GM23248 (cell line): ENCODE data around the gene SLC25A29.

ENCODE experiments used
- EZH2 ChIP-seq: fragments of 200-600 bp; sonication (generic); IDR thresholded peaks from 2 replicates; pipeline ENCODE4 v1.6.1; 2018; ENCODE audit warnings: antibody characterized with exemption, mild to moderate bottlenecking; ENCODE audit not compliant: insufficient read depth, poor library complexity, severe bottlenecking
- EZH2phosphoT487 ChIP-seq: fragments of 200-600 bp; sonication (generic); IDR thresholded peaks from 2 replicates; pipeline ENCODE4 v1.6.1; 2018; ENCODE audit warnings: antibody characterized with exemption, moderate library complexity, mild to moderate bottlenecking, low read depth; ENCODE audit not compliant: insufficient read depth

GRCh38 chr14:100317389-100317788, 11.1 kb upstream of the SLC25A29 start:
- TF ChIP-seq EZH2 (no peak), EZH2phosphoT487 (no peak)
